Measurements from ENCODE around the gene TMEM50B.

TMEM50B gene

DNA sequence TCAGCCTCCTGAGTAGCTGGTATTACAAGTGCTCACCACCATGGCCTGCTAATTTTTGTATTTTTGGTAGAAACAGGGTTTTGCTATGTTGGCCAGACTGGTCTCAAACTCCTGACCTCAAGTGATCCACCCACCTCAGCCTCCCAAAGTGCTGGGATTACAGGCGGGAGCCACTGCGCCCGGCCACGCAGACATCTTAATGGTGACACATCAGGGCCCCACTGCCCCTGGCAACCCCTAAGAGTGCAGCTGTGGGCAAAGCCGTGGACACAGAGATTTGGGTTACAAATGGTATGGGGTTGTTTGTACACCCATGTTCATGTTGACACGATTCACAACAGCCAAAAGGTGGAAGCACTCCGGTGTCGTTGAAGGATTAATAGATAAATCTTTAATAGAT, 46.8 kb downstream of the TMEM50B start:
- Histone ChIP-seq H3K27me3 (replicated peaks) (no peaks in the 10 kb centered on the region), H3K4me3 (ENCODE audit: low read depth, low read length) (no peak overlapping the region), H3K36me3 (replicated peaks) (peaks cover 86% of the 10 kb centered on the region), H3K27ac (no peak overlapping the region)
- TF ChIP-seq, protein P1, sequence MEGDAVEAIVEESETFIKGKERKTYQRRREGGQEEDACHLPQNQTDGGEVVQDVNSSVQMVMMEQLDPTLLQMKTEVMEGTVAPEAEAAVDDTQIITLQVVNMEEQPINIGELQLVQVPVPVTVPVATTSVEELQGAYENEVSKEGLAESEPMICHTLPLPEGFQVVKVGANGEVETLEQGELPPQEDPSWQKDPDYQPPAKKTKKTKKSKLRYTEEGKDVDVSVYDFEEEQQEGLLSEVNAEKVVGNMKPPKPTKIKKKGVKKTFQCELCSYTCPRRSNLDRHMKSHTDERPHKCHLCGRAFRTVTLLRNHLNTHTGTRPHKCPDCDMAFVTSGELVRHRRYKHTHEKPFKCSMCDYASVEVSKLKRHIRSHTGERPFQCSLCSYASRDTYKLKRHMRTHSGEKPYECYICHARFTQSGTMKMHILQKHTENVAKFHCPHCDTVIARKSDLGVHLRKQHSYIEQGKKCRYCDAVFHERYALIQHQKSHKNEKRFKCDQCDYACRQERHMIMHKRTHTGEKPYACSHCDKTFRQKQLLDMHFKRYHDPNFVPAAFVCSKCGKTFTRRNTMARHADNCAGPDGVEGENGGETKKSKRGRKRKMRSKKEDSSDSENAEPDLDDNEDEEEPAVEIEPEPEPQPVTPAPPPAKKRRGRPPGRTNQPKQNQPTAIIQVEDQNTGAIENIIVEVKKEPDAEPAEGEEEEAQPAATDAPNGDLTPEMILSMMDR (IDR thresholded peaks at IDR 0.05; ENCODE audit: low read depth, low read length, missing control alignments), result no peak
- in situ Hi-C loops (cut with HindIII; ENCODE audit: low pct_ligation_motif_present, low sequenced_read_pairs), result no loop called here
- no peak for DNase-seq

DNA sequence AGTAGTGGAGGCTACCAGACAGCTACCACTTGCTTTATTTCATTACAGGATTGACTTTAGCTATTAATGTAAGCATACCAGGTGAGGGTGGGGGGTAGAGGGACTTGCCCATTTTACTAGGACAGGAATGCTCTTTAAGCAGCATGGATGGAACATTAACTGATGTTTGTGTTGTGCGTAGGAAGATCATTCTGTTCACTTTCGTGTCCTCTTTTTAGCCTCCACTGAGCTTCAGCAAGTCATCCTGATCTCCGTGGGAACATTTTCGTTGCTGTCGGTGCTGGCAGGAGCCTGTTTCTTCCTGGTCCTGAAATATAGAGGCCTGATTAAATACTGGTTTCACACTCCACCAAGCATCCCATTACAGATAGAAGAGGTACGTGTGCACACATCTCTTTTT, 47.3 kb downstream of the TMEM50B start:
- TF ChIP-seq, protein P1 (IDR thresholded peaks at IDR 0.05; ENCODE audit: low read depth, low read length, missing control alignments), result no peak

DNA sequence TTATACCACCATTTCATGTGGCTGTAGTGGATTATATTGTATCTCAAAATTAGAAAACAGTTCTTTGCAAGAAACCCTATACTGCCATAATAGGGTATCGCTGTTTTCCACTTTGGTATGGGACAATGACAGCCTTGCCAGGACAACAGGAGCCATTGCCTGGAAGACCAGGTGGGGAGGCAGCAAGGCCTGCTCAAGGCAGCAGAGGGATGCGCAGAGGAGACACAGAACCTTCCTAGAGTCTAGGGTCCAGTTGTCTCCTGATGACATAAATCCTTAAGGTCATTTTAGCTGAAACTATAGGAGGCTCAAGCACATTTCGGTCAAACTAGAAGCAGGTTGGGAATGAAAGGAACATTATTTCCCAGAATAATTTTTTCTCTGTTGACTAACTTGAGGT, 48.9 kb downstream of the TMEM50B start:
- H3K4me3 ChIP-seq (ENCODE audit: low read depth, low read length), result no peak overlapping the region
- no peaks in the 10 kb centered on the region for H3K27me3 ChIP-seq (replicated peaks)
- no peak overlapping the region for H3K27ac ChIP-seq
- DNase-seq, result no peak
- in situ Hi-C loops (cut with HindIII; ENCODE audit: low pct_ligation_motif_present, low sequenced_read_pairs), result no loop called here
- peaks cover 84% of the 10 kb centered on the region for H3K36me3 ChIP-seq (replicated peaks)
- TF ChIP-seq, protein P1 (IDR thresholded peaks at IDR 0.05; ENCODE audit: low read depth, low read length, missing control alignments), result no peak

More for the DNA sequence above, 47.3 kb downstream of the TMEM50B start:
- DNase-seq, result no peak
- H3K36me3 ChIP-seq (replicated peaks), result peaks cover 85% of the 10 kb centered on the region
- in situ Hi-C loops (cut with HindIII; ENCODE audit: low pct_ligation_motif_present, low sequenced_read_pairs), result no loop called here
- no peak overlapping the region for H3K27ac ChIP-seq
- H3K27me3 ChIP-seq (replicated peaks), result no peaks in the 10 kb centered on the region
- H3K4me3 ChIP-seq (ENCODE audit: low read depth, low read length), result no peak overlapping the region

DNA sequence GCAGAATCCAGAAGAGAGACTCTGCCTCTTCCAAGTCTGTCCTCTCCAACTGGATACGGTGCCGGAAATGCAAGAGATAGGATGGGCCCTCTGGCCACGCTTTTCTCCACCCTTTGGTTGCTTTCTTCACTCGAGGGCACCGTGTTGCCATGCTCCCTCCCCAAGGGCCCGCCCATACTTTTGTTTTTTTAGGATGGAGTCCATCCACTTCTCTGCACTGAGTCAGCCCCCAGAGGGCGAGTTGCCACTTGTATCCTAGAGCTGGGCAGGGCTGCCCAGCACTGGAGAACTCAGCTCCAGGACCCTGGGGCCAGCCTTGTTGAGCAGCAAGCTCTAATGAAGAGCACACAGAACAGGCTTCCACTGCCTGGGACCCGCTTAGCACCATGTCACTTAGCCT, 51.1 kb downstream of the TMEM50B start:
- TF ChIP-seq, protein P1 (IDR thresholded peaks at IDR 0.05; ENCODE audit: low read depth, low read length, missing control alignments), result no peak
- no peak overlapping the region for H3K4me3 ChIP-seq (ENCODE audit: low read depth, low read length)
- no peak for DNase-seq
- H3K27ac ChIP-seq, result no peak overlapping the region
- in situ Hi-C loops (cut with HindIII; ENCODE audit: low pct_ligation_motif_present, low sequenced_read_pairs), result no loop called here
- H3K27me3 ChIP-seq (replicated peaks), result no peaks in the 10 kb centered on the region
- peaks cover 87% of the 10 kb centered on the region for H3K36me3 ChIP-seq (replicated peaks)

DNA sequence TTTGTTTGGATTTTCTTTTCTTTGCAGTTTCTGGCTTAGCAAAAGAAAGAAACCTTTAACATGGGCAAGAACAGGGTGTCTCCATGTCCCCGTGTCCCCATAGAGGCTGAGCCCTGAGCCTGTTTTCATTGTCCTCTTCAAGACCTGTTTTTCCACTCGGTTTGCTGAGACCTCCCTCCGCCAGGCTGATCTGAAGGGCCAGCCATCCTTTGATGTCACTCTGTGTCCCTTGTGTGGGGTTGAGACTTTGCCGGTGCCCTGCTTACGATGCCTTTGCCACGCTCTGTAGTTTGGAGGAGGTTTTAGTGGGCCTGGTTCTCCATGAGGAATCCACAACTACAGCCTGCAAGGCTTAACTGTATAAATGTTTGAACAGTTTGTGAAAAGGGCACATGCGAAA, 52.7 kb downstream of the TMEM50B start:
- DNase-seq, result no peak
- in situ Hi-C loops (cut with HindIII; ENCODE audit: low pct_ligation_motif_present, low sequenced_read_pairs), result no loop called here
- H3K27ac ChIP-seq, result no peak overlapping the region
- no peaks in the 10 kb centered on the region for H3K27me3 ChIP-seq (replicated peaks)
- H3K4me3 ChIP-seq (ENCODE audit: low read depth, low read length), result no peak overlapping the region
- peaks cover 83% of the 10 kb centered on the region for H3K36me3 ChIP-seq (replicated peaks)
- TF ChIP-seq, protein P1 (IDR thresholded peaks at IDR 0.05; ENCODE audit: low read depth, low read length, missing control alignments), result no peak

DNA sequence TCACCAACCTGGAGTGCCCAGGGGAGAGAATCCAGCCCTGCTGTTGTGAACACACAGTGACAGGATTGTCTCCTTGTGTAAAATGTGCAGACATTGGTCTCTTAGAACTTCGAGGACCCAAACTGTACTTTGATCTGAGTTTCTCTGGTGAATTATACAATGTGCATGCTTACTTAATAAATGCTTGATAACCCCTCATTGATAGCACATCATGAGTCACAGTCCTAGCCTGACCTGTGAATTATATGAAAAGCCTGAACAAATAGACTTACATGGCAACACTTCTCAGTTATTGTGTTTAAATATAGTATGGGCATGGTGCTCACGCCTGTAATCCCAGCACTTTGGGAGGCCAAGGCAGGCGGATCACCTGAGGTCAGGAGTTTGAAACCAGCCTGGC, 53.9 kb downstream of the TMEM50B start:
- peaks cover 80% of the 10 kb centered on the region for H3K36me3 ChIP-seq (replicated peaks)
- H3K27me3 ChIP-seq (replicated peaks), result no peaks in the 10 kb centered on the region
- no peak overlapping the region for H3K27ac ChIP-seq
- in situ Hi-C loops (cut with HindIII; ENCODE audit: low pct_ligation_motif_present, low sequenced_read_pairs), result no loop called here
- no peak overlapping the region for H3K4me3 ChIP-seq (ENCODE audit: low read depth, low read length)
- DNase-seq, result no peak
- TF ChIP-seq, protein P1 (IDR thresholded peaks at IDR 0.05; ENCODE audit: low read depth, low read length, missing control alignments), result no peak
